ENCODE measurements around the gene TNPO2.

TNPO2 gene

DNA sequence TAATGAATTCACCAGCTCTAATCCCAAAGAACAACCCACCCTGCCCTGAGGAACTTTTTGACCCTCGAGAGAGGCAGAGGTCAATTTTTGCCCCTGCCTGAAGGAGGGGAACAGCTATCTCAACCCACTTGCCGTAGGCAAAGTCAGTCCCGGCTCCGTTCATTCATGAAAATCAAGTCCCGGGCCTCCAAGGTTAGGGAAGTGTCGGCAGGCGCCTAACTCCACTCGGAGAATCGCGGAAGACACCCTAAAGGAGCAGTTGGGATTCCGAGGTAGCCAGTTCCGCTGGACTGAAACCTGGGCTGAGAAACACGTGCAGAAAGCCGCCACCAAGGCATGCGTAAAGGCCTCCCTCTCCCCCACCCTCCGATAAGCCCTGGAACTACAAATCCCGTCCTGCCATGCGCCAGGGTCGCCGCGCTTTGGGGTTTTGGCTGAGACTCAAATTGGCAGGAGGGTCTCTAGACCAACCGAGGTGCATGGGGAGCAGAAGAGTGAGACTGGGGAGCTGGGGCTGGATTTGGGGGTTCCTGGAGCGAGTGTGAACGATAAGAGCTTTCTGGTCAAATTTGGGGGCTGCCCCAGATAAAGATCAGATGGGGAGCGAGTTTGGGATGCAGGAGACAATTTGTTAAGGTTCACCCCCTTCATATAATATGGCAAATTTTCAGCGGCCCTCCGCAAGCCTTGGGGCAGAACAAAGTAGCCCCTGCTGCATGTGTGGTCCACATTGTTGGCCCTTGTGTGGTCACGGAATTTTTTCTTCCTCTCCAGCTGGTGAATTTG is at the start of gene TNPO2:
Gene TNPO2, minus strand, starts transcription at position 292 of the 786 bp plus-strand sequence. CDS start 2,955 bp downstream, outside the sequence.
- DNase-seq (ENCODE audit: low read depth in 2 of 2), result peak in 1 of 2 experiments; percentile 22

DNA sequence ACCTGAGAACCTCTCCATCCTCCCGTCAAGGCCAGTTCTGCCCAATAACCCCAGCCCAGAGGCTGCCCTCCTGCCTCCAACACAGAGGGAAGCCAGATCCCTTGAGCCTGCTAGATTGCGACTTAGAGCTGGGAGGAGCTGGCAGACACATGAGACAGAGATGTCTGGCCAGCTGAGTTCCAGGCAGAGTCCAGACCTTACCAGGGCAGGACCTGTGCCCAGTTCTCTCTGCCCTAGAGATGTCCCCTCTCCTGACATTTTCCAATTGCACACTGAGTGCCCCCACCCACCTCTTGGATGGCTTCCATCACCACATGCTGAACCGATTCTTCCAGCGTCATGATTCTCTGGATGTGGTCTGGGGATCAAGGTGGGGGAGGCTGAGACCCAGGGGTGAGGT is 48.6 kb upstream of the TNPO2 start:
- no peak for DNase-seq (ENCODE audit: low read depth in 2 of 2)

DNA sequence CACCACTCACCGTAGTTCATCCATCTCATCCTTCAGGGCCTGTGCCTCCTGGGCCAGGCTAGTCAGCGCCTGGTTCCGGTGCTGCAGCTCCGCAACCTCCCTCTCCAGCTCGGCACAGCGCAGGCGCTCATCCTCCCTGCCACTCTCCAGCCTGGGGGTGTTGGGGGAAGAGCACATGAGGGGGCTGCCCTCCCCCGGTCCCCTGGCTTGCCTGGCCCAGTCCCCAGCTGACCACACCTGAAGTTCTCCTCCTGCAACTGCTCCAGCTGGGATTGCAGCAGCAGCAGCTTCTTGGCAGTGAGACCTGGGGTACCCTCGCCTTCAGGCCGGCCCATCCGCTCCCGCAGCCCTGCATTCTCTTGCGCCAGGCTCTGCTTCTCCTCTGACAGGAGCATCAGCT is 47.2 kb upstream of the TNPO2 start:
- no peak for DNase-seq (ENCODE audit: low read depth in 2 of 2)

DNA sequence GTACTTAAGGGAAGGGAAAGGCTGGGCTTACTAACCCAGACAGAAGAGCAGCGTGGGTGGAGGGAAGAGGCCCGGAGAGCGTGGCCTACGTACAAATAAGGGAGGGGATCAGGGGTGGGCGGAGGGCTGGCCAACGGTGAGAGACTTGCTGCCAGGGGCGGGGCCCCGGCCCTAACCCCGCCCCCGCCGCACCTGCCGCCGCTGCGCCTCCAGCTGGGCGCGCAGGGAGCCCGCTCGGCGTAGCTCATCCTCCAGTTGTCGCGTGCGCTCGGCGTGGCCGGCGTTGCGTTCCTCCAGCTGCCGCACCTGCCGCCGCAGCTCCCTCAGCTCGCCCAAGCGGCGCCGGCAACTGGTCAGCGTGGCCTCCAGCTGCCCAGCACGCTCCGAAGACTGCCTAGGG is 46.0 kb upstream of the TNPO2 start:
- DNase-seq (ENCODE audit: low read depth in 2 of 2), result no peak

DNA sequence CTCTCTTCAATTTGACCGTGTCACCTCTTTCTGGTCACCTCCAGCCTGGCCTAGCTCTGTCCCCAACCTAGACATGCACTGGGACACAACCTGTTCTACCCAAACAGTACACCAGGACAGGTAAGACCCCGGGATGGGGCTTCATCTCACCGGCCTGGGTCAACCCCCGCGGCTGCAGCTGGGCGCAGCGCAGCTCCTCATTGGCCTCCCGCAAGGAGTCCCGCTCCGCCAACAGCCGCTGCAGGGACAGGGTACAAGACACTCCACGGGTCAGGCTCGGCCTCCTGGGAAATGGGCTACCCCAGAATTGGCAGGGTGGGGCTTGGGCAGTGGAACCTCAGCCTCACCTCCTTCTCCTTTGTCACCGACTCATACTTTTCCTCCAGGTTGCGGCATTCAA is 43.9 kb upstream of the TNPO2 start:
- DNase-seq (ENCODE audit: low read depth in 2 of 2), result no peak

DNA sequence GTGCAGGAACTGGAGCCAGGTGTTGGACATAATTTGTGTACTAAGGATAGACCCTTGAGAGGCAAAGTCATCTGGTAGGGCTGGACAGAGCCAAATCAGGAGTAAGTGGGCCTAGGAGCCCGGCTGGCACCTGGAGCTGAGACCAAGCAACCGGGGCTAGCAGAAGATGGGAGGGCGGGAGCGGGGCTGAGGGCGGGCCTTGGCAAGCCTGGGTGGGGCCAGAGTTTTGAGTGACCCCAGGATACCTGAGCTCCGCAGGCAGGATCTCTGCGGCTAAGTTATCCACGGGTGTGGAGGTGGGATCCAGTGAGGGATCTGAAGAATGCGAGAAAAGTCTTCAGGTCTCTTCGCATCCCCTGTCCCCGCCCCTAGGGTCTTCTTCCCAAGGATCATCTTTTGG is 43.4 kb upstream of the TNPO2 start:
- DNase-seq (ENCODE audit: low read depth in 2 of 2), result no peak

DNA sequence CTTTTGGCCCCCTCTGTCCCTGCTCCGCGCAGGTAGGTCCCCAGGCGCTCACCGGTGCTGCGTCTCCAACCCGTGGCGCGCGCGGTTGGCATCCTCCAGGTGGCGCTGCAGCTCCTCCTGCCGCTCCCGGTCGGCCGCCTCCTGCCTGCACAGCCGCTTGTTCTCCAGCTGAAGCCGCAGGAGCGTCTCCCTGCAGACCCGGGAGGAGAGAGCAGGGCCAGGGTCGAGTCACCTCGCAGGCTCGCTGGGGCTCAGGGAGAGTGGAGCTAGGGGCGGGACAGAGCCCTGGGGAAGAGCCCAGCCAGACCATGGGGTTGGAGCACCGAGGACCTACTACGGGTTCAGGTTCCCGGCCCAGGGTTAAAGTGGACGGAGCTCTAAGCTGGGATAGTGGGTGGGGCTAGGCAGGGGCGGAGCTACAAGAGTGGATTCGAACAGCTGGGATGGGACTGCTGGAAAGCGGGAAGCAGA is 42.4 kb upstream of the TNPO2 start:
- peak in 1 of 2 experiments; percentile 50 for DNase-seq (ENCODE audit: low read depth in 2 of 2)

DNA sequence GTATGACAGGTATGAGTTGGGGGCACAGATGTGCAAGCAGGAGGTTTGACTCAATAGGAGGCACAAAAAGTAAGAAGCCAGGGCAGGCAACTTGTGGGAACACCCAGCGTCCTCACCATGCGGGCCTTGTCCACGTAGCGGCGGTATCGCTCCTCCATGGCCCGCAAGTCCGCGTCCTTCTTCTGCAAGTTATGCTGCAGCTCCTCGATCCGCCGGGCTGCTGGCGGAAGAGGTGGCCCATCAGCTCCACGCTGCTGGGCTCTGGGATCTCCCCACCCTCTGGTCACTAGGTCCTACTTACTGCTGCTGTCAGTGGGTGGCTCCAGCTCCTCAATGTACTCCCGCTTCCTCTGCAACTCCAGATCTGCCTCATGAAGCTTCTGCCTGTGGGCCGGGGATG is 41.0 kb upstream of the TNPO2 start:
- no peak for DNase-seq (ENCODE audit: low read depth in 2 of 2)

DNA sequence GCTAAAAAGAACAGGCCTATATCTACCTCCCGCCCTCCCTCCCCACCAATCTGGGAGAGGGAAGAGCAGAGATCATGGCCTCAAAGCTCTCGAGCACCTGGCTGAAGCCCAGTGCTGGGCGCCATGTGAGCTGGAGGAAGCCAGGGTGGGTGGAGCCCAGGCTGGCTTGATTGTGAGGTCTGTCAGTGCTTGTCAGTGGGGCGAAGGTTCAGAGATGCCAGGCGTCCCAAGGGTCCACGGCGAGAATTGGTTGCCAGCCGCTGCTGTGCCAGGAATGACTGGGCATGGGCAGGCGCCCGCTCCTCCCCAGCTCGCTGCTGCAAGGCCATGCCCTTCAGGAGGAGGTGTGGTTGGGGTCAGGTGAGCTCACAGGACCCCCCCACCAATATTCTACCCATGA is 39.4 kb upstream of the TNPO2 start:
- DNase-seq (ENCODE audit: low read depth in 2 of 2), result no peak

DNA sequence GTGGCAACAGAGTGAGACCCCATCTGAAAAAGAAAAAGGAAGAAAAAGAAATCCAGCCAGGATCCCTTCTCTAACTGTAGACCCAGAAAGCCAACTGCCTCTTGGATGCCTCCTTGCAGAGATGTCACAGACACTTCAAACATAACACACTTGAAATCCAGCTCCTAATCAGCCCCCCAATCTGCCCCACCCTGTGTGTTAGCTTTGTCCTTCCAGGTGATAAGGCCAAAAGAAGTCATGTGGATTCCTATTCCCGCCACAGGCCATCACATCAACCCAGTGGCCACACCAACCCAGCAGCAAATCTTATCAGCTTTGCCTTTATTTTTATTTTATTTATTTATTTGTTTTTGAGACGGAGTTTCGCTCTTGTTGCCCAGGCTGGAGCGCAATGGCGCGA is 36.0 kb upstream of the TNPO2 start:
- no peak for DNase-seq (ENCODE audit: low read depth in 2 of 2)

DNA sequence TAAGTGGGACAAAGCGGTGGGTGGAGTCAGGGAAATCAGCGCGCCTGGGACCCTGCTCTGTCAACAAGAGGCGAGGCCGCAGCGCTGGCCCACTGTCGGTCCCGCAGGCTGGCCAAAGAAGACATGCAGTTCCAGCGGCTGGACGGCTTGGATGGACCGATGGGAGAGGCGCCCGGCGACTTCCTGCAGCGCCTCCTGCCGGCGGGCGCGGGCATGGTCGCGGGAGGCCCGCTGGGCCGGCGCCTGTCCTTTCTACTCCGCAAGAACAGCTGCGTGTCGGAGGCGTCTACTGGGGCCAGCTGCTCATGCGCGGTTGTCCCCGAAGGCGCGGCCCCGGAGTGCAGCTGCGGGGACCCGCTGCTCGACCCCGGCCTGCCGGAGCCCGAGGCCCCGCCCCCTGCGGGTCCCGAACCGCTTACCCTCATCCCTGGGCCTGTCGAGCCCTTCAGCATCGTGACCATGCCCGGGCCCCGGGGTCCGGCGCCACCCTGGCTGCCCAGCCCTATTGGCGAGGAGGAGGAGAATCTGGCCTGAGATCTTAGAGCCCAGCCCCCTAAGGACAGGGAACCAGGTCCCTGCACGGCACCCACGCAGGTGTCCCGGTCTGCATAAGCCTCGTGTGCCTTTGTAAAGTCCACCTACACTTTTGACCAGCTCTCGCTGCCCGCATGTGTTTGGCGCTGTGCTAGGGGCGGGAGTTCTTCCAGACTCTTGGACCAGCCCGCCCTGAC is 34.0 kb upstream of the TNPO2 start:
- DNase-seq (ENCODE audit: low read depth in 2 of 2), result no peak

DNA sequence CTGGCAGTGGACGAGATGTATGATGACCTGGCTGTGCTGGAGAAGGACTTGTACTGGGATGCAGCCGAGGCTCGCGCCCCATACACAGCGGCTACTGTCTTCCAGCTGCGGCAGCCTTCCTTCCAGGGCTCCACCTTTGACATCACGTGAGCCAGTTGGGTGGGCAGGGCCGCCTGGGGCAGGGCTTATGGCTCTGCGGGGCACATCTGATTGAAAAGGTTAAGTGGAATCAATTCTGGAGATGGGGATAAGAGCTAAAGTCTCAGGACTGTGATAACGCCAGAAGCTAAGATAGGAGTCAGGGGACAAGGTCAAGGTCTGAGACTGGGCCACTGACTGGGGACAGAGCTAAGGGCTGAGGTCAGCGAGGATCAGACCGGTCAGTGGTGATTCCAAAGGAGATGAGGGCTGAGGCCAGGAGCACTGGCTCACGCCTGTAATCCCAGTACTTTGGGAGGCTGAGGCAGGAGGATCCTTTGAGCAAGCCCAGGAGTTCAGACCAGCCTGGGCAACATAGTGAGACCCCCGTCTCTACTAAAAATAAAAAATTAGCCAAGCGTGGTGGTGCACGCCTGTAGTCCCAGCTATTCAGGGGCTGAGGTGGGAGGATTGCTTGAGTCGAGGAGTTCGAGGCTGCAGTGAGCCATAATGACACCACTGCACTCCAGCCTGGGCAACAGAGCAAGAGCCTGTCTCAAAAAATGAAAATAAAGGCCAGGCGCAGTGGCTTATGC is 32.6 kb upstream of the TNPO2 start:
- no peak for DNase-seq (ENCODE audit: low read depth in 2 of 2)

DNA sequence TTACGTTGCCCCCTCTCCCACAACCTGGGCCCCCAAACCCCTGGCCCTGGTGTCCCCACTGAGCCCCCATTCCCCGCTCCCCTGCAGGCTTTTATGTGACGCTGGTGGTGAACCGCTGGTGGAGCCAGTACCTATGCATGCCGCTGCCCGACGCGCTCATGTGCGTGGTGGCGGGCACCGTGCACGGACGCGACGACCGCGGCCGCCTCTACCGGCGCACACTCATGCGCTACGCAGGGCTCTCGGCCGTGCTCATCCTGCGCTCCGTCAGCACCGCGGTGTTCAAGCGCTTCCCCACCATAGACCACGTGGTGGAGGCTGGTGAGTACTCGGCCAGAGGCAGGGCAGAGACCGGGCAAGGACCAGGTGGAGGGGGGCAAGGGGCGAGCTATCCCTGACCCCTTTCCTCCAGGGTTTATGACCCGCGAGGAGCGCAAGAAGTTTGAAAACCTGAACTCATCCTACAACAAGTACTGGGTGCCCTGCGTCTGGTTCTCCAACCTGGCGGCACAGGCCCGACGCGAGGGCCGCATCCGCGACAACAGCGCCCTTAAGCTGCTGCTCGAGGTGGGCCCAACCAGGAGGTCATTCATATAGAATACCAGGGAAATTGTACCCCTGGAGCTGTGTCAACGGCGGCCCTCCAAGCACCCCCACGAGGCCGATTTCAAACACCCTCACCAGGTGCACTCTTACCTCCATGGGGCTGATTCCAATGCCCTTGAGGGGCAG is 30.9 kb upstream of the TNPO2 start:
- DNase-seq (ENCODE audit: low read depth in 2 of 2), result no peak

DNA sequence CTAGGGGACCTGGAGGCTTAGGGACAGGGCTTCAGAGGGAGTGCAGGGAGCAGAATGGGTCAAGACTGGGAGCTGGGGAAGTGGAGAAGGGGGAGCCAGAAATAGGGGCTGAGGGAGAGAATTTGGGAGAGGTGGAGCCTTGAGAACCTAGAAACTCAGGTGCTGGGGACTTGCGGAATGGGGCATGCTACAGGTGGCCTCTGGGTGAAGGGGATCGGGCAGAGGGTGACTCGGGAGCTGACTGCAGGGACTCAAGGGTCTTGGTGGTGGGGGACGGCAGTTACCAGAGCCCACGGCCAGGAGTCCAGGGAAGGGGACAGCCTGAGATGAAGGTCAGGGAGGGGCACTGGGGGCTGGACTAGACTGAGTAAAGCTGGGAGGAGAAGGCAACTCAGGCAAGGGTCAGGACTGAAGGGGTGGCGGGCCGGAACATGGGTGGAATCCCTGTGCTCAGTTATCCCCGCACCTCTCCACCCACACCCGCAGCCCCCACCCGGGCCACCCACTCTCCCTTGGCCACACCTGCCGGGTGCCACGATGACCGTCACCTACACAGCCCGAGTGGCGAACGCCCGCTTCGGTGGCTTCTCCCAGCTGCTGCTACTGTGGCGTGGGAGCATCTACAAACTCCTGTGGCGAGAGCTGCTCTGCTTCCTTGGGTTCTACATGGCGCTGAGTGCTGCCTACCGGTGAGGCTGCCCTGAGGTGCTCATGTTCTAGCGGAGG is 28.5 kb upstream of the TNPO2 start:
- no peak for DNase-seq (ENCODE audit: low read depth in 2 of 2)

DNA sequence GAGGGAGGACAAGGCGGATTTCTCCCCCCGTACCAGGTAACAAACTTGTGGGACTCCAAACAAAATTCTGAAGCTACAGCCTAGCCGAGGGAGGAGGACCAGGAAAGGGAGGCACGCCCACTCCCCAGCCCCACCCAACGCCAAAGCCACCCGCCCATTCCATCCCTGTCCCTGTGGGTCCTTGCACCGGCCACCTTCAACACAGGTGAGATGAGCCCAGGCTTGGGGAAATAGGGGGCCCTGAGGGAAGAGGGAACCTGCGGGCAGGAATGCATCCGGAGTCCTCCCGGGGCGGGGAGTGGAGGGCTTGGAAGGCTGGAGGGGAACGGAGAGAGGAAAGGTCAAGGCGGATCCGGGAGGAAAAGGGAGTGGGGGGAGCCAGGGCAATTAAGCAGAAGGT is 27.9 kb upstream of the TNPO2 start, which contains the start of gene BEST2:
Gene BEST2, plus strand, starts transcription at position 157 of the 400 bp plus-strand sequence. CDS start 802 bp downstream, outside the sequence.
- no peak for DNase-seq (ENCODE audit: low read depth in 2 of 2)

DNA sequence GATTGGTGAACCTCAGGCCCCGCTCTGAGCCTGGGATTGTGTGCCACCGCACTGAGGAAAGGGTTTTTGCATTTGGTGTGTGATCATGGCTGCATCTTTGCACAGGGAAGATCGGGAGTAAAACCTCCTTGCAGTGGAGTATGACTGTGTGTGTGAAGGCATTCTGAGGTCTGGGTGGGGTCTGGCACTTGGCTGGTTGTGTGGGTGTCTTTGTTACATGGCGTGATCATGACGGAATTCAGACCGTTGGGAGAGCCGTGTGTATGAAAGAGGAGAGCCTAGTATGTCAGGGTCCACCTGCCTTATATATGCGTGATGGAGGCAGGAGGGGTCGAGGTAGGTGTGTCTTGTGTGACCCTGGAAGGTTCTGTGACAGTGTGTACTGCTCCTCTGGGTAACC is 27.1 kb upstream of the TNPO2 start:
- no peak for DNase-seq (ENCODE audit: low read depth in 2 of 2)

DNA sequence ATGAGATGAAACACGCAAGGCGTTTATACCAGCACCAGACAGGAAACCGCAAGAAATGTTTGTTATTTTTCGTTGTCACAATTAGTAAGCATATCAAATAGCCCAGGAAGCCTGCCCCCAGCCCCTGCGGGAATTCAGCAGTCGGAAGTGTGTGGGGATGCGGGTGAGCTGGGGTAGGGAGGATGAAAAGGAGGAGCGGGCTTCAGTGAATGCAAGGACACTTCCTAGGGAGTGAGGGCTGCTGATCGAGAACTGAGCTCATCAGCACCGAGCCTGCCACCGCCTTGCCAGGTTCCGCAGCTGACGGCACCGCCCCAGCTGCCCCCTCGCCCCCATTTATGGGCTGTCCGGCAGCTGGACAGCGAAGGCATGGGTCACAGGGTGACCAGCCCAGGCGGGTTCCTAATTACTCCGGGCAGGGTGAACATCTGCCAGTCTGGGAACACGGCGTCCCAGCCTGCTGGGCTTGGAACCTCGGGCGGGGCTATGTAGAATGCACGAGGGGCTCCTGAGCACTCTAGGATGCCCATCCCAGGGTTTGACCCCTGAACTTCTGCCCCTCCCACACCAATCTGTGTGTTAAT is 26.3 kb upstream of the TNPO2 start:
- DNase-seq (ENCODE audit: low read depth in 2 of 2), result no peak

DNA sequence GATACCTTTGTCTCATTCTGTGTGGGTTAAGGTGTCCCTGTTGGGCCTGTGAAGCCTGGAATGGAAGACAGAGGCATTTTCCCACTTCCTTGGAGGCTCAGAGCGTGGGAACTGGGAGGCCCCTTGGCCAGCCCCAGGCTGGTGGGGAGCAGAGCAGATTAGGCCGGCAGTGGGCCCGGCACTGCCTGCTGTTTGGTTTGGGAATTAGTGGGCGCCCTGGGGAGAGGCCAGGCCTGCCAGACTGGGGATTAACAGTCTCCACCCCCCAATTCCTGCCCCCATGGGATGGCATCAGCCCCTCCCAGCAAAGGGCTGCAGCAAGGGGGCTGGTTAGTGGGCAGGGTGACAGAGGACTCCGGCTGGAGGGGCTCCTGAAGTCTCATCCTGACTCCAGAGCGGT is 24.8 kb upstream of the TNPO2 start:
- DNase-seq (ENCODE audit: low read depth in 2 of 2), result no peak

DNA sequence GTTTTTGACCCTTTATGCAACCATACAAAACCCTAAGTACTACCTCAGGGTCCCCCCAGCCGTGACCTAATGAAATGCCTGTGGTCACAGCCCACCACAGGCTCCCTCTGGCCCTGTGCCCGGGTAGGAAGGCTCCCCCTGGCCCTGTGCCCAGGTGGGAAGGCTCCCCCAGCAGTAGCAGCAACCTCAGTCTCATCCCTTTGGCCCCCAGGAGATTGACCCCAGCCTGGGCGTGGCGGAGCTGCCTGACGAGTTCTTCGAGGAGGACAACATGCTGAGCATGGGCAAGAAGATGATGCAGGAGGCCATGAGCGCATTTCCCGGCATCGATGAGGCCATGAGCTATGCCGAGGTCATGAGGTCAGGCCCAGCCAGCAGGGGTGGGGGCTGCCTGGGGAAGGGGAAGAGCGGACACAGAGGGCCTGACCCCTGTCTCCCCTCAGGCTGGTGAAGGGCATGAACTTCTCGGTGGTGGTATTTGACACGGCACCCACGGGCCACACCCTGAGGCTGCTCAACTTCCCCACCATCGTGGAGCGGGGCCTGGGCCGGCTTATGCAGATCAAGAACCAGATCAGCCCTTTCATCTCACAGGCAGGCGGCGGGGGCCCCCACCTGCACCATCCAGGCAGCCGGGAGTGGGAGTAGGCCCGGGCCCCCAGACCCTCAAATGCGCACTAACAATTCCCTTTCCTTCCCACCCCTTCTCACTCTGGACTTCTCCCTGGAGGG is 21.6 kb upstream of the TNPO2 start:
- DNase-seq (ENCODE audit: low read depth in 2 of 2), result no peak

DNA sequence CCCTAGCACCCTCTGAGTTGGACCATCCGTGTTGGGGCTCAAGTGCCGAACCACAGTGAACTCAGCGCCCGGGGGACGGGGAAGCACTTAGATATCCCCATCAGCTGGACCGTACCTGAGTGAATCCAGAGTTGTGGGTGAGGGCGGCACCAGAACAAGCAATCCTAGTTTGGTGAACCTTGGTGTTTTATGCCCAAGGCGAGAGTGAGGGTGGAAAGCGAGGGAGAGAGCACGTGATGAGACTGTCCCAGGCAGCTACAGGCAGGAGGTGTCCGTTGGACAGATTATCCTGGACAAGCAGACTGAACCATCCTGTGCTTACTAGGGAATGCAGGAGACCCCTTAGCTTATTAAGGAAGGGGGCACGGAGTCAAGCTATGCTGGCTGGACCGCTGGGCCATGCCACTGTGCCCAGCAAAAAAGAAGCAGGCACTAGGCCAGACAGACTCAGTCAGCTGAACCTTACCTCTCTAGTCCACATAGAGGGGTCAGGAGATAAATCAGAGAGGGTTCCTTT is 14.2 kb upstream of the TNPO2 start:
- no peak for DNase-seq (ENCODE audit: low read depth in 2 of 2)
